DMS153 treated with DMSO at 0.1 percent for 48 hours (cell line): Measurements from ENCODE around the gene ESR1.
"Not testable (repeated sequence)": the region's sequence is repeated elsewhere in the genome, so short reads cannot be mapped to it uniquely, and the experiment has no call there.

Experiments
- DNase-seq: peaks from one replicate; lab custom pipeline; 2025; ENCODE audit not compliant: unreplicated experiment; lab: John Stamatoyannopoulos, UW

ESR1 gene

GRCh38 chr6:151885234-151885633 lies 77.8 kb downstream of the ESR1 start:
- no peak for DNase-seq

GRCh38 chr6:151891524-151891923 lies 84.0 kb downstream of the ESR1 start:
- no peak for DNase-seq

GRCh38 chr6:151894426-151894825 lies 86.9 kb downstream of the ESR1 start:
- not testable (repeated sequence) for DNase-seq

GRCh38 chr6:151899221-151899620 lies 91.7 kb downstream of the ESR1 start:
- DNase-seq, result not testable (repeated sequence)

GRCh38 chr6:151899796-151900195 lies 92.3 kb downstream of the ESR1 start:
- DNase-seq, result not testable (repeated sequence)

GRCh38 chr6:151900256-151900655 lies 92.8 kb downstream of the ESR1 start:
- no peak for DNase-seq

- no peak for DNase-seq
Observed at GRCh38 chr6:151901009-151901411, 93.5 kb downstream of the ESR1 start.

GRCh38 chr6:151904631-151905030 lies 97.1 kb downstream of the ESR1 start:
- DNase-seq, result no peak

- DNase-seq, result no peak
Observed at GRCh38 chr6:151905072-151905471, 97.6 kb downstream of the ESR1 start.

- no peak for DNase-seq
Observed at GRCh38 chr6:151905854-151906253, 98.4 kb downstream of the ESR1 start.

GRCh38 chr6:151911401-151911800 lies 103.9 kb downstream of the ESR1 start:
- no peak for DNase-seq

- DNase-seq, result no peak
Observed at GRCh38 chr6:151914484-151914883, 107.0 kb downstream of the ESR1 start.

- no peak for DNase-seq
Observed at GRCh38 chr6:151916075-151916474, 108.6 kb downstream of the ESR1 start.

- DNase-seq, result no peak
Observed at GRCh38 chr6:151916680-151917164, 109.2 kb downstream of the ESR1 start.

- no peak for DNase-seq
Observed at GRCh38 chr6:151917531-151918329, 110.2 kb downstream of the ESR1 start.

- no peak for DNase-seq
Observed at GRCh38 chr6:151940307-151940706, 132.8 kb downstream of the ESR1 start.

- no peak for DNase-seq
Observed at GRCh38 chr6:151948002-151948743, 140.7 kb downstream of the ESR1 start.

- DNase-seq, result no peak
Observed at GRCh38 chr6:151958332-151958731, 150.8 kb downstream of the ESR1 start.

GRCh38 chr6:151959086-151959485 lies 151.6 kb downstream of the ESR1 start:
- no peak for DNase-seq

- DNase-seq, result no peak
Observed at GRCh38 chr6:151961809-151962208, 154.3 kb downstream of the ESR1 start.

GRCh38 chr6:151962246-151962846 lies 154.9 kb downstream of the ESR1 start:
- no peak for DNase-seq

GRCh38 chr6:151963001-151963400 lies 155.5 kb downstream of the ESR1 start:
- DNase-seq, result no peak
